ENCODE data around the gene HOXA9. TPM values are rescaled to one million over a fixed set of nuclear protein-coding genes. Genes with fewer than 3 reads are reported as not detected.

HOXA9 gene
- total RNA-seq, 2 experiments from 2014 or later = not detected

- no peaks in the 10 kb centered on the region for H3K79me2 ChIP-seq (ENCODE audit: insufficient read depth, low read depth, low read length)
Measured at GRCh38 chr7:27158436-27159265, 6.7 kb downstream of the HOXA9 start.

GRCh38 chr7:27157702-27158431 lies 7.5 kb downstream of the HOXA9 start:
- no peak overlapping the region for H3K4me2 ChIP-seq (ENCODE audit: low read length)
- intact Hi-C loops (cut with micrococcal nuclease; ENCODE audit: unreplicated experiment) = loop anchor here (10.0 kb wide), 1 partner anchor 1263 kb away; no protein-coding TSS in a partner anchor
- no peaks in the 10 kb centered on the region for H3K9me3 ChIP-seq (ENCODE audit: low read length)
- no peaks in the 10 kb centered on the region for H3K79me2 ChIP-seq (ENCODE audit: insufficient read depth, low read depth, low read length)
- H3K36me3 ChIP-seq (ENCODE audit: insufficient read depth, low read length) = no peaks in the 10 kb centered on the region
- H2AFZ ChIP-seq (ENCODE audit: low read length) = no peak overlapping the region
- H3K4me1 ChIP-seq (ENCODE audit: insufficient read depth, low read length, poor library complexity, severe bottlenecking) = peaks cover 26% of the 10 kb centered on the region
- no peaks in the 10 kb centered on the region for H4K20me1 ChIP-seq (ENCODE audit: insufficient read depth, low read length)
- no peaks in the 10 kb centered on the region for H3K9me2 ChIP-seq (ENCODE audit: insufficient read depth, low read length)
- TF ChIP-seq CTCF (conservative IDR thresholded peaks at IDR 0.05; ENCODE audit: low read length) (no peak), EZH2phosphoT487 (IDR thresholded peaks at IDR 0.05; ENCODE audit: borderline replicate concordance, low read depth, low read length) (no peak)
- POLR2A ChIA-PET = no interaction called here
- BruUV-seq (replicated peaks) = no TSS peak
- H3K4me3 ChIP-seq (ENCODE audit: low read depth, low read length, poor library complexity, severe bottlenecking) = no peak overlapping the region
- CTCF ChIA-PET (ENCODE audit: unreplicated experiment) = no interaction called here
- H3K27ac ChIP-seq (ENCODE audit: low read depth, low read length, poor library complexity, severe bottlenecking) = no peak overlapping the region
- no peak for DNase-seq (ENCODE audit: low spot score)

More at GRCh38 chr7:27158436-27159265, 6.7 kb downstream of the HOXA9 start:
- no peaks in the 10 kb centered on the region for H3K9me2 ChIP-seq (ENCODE audit: insufficient read depth, low read length)
- DNase-seq (ENCODE audit: low spot score) = no peak
- POLR2A ChIA-PET = interaction anchor here (0.6 to 1.1 kb wide), 2 partner anchors 465 to 762 kb away, joined by 3 to 4 read pairs; no protein-coding TSS in a partner anchor
- no peaks in the 10 kb centered on the region for H4K20me1 ChIP-seq (ENCODE audit: insufficient read depth, low read length)
- intact Hi-C loops (cut with micrococcal nuclease; ENCODE audit: unreplicated experiment) = loop anchor here (10.0 kb wide), 1 partner anchor 1264 kb away; no protein-coding TSS in a partner anchor
- no peak overlapping the region for H3K4me3 ChIP-seq (ENCODE audit: low read depth, low read length, poor library complexity, severe bottlenecking)
- BruUV-seq (replicated peaks) = no TSS peak
- H3K36me3 ChIP-seq (ENCODE audit: insufficient read depth, low read length) = no peaks in the 10 kb centered on the region
- H3K4me1 ChIP-seq (ENCODE audit: insufficient read depth, low read length, poor library complexity, severe bottlenecking) = peaks cover 26% of the 10 kb centered on the region
- H3K9me3 ChIP-seq (ENCODE audit: low read length) = no peaks in the 10 kb centered on the region
- TF ChIP-seq EZH2phosphoT487 (IDR thresholded peaks at IDR 0.05; ENCODE audit: borderline replicate concordance, low read depth, low read length) (no peak), CTCF (conservative IDR thresholded peaks at IDR 0.05; ENCODE audit: low read length) (no peak)
- H3K4me2 ChIP-seq (ENCODE audit: low read length) = no peak overlapping the region
- no peak overlapping the region for H3K27ac ChIP-seq (ENCODE audit: low read depth, low read length, poor library complexity, severe bottlenecking)
- H2AFZ ChIP-seq (ENCODE audit: low read length) = no peak overlapping the region
- CTCF ChIA-PET (ENCODE audit: unreplicated experiment) = no interaction called here

Measured in OCI-LY7 (cell line).